Measurements from ENCODE around the gene KCTD15.

- no peak for TF ChIP-seq CTCF (IDR thresholded peaks at IDR 0.05)
- TF ChIP-seq ZFX (IDR thresholded peaks at IDR 0.05; ENCODE audit: borderline replicate concordance): no peak
These were observed 15.2 kb downstream of the KCTD15 start for GRCh38 chr19:33811736-33812387.
